Left renal pelvis (tissue), 4 donors: Measurements from ENCODE around the gene CDH23. TPM values are rescaled to one million over a fixed set of nuclear protein-coding genes. Genes with fewer than 3 reads are reported as not detected.

Source experiments
- DNase-seq, 4 donors: peaks; one replicate each; pipeline ENCODE4 v3.0.0-alpha.2; 2013; ENCODE audit warnings: low read depth in 4 of 4, low spot score in 3 of 4
- polyA plus RNA-seq, 4 donors: library from polyadenylated mRNA; unstranded; fragments of 120-200 nt; gene quantifications; one replicate each; pipeline ENCODE4 v1.2.1, GENCODE V29; 2013; ENCODE audit not compliant: insufficient read length in 4 of 4

CDH23 gene
- polyA plus RNA-seq, 4 donors: 1.5 to 28.3 (median 2.7) TPM

DNA sequence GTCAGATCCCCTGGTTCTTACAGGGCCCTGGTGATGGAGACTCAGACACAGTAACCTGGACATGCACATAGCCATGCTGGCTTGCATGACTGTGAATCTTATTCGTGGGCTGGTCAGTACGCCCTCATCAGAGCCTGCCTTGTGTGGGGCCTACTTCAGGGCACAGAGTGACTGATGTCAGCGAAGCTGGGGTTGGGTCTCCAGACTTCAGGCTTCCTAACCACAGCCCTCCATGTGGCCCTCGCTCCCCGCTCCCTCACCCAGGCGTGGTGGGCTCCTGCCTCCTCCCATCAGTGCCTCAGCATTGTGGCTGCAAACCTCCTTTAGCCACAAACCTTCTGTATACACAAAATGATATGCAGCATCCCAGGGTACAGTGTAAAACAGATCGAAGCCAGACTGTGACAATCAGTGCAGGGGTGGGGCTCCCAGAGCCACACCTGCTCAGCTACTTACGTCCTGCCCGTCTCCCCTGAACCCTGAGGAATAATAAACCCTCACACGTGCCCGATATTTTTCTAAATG, 329.9 kb downstream of the CDH23 start:
- DNase-seq: no peak

- DNase-seq: no peak
These were observed 330.5 kb downstream of the CDH23 start for GRCh38 chr10:71727105-71727737.

DNA sequence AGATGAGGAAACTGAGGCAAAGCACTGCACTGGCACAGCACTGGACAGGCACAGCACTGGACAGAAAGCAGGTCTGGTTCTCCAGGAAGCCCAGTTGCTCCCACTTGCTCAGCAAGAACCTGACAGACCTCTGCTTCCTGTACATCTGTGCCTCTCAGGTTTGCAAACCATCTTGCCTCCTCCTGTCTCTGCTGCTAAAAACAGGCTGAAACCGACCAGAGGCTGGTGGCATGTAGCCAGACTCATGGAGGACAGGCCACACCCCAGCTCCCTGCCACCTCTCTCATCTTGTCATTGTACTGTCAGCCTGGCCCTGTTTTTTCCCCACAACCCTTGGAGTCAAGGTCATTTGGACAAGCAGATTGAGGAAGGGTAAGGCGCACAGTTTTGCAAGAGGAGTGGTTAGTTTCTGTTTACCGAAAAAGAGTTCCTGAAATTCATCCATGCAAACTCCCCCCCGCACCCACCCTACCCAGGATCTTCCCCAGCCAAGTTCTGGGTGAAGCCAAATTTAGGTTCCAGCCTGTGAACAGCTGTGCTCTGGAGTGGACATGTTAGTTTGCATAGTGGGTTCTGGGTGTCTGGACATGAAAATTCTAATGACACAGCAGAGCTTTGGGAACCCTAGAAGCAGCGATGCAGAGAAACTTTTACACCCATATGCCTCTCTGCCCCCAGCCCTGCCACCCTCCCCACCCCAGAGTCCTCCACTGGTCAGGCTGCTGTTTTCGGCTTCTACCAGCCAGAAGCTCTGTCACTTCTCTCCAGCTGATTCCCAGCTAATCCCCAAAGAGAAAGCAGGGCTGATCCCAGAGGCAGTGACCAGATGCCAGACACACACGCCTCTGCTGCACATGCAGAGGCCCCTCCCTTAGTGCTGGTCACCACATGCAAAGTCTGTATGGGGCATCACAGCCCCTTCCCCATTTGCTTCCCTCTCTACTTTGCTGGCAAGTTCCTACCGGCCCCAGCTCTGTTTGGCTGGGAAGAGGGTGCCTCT, 331.3 kb downstream of the CDH23 start:
- no peak for DNase-seq

DNA sequence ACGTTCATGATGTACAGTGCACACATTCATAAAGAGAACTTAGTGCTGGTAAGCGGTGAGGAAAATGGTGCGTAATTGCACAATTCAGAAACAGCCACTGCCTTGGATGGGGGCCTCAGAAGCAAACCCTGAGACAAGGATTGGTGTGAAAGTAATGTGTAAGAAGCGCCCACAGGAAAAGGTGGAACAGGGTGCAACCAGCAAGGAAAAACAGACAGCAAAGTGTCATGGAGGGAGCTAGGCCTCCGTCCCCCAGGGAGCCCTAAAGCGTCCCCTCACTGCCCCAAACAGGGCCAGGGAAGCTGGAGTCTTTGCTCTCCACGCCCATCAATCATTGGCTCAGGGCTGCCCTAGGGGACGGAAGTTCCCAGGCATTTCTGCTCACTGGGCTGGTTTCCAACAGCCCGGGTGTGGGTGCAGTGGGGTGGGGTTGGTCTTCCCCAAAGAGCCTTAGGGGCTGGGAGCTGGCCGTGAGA, 332.5 kb downstream of the CDH23 start:
- no peak for DNase-seq

DNA sequence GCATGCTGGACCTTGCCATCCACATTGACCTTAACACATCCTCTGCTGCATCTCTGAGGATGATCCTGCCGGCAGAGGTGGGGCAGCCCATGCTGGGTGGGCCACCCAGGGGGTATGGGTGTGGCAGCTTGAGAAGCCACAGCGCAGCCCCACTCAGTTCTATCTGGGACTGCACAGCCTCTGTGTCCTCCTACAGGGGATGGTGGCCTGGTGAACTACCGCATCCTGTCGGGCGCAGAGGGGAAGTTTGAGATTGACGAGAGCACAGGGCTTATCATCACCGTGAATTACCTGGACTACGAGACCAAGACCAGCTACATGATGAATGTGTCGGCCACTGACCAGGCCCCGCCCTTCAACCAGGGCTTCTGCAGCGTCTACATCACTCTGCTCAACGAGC, 335.1 kb downstream of the CDH23 start:
- DNase-seq: no peak

GRCh38 chr10:71734797-71735196, 338.1 kb downstream of the CDH23 start:
- DNase-seq: no peak

GRCh38 chr10:71735709-71736569, 339.2 kb downstream of the CDH23 start:
- DNase-seq: no peak

DNA sequence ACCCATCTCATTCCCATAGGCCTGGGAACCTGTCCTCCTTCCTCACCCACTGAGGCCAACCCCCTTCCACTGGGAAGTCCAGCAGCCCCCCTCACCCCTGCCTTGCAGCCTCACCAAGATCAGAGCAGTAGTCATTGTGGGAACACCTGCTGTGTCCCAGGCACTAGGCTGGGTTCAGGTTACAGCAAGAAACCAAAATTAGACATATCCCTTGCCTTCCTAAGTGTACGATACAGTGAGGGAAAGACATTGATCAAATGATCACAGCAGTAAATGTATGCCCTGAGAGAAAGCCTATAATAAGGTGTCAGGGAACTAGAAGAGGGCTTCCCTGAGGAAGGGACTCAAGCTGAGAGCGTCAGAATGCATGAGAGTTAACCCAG, 339.8 kb downstream of the CDH23 start:
- no peak for DNase-seq

DNA sequence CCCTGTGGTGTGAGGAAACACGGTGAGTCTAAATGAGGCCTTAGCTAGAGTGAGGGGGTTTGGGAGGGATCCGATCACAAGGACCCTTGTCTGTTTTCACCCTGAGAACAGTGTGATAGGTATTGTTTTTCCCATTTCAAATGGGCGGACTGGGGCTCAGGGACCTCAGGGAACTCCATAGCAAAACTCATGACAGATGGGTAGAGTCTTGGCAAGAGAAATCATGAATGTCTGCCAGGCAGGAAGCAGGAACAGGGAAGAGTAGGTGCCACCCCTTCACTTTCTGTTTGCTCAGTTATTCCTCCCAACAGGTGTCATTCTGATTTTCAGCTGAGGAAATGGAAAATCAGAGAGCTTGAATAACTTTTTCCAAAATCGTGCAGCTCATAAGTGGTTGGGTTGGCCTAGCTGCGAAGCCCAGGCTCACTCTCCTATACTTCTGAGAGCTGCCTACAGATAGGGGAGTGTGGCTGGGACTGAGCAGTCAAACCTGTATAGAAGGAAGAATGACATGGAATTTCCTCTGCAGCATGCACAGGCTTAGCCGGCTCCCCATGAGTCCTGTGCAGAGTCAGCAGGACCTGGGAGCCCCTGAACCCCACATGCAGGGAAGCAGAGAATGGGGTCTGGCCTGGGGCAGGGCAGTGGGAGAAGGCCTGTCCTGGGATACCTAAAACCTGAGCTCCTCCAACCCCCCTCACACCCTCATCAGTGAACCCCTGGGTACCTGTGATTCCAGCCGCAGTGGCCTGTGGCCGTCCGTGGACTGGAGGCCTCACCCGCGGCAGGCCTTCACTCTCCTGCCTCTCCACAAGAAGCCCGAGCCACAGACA, 340.5 kb downstream of the CDH23 start:
- DNase-seq: no peak

- no peak for DNase-seq
These were observed 341.1 kb downstream of the CDH23 start for GRCh38 chr10:71737834-71738197.

DNA sequence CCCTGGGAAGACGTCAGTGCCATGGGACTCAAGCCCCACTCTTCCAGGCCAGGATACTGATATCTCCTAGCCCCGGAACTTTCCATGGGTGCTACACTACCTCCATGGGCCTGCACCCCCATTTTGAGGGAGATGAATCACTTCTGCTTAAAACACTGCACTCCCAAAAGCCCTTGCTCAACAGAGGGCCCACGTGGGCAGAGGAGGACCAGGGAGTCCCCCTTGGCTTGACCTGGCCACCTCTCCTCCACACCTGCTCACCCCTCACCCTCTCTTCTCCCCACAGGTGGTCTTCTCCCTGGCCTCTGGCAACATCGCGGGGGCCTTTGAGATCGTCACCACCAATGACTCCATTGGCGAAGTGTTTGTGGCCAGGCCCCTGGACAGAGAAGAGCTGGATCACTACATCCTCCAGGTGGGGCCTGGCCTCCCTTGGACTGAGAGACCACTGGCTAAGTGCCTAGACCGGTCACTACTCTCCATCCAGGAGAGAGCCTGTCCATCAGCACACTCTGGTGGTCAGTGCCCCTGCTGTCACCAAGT, 342.7 kb downstream of the CDH23 start:
- DNase-seq: no peak

DNA sequence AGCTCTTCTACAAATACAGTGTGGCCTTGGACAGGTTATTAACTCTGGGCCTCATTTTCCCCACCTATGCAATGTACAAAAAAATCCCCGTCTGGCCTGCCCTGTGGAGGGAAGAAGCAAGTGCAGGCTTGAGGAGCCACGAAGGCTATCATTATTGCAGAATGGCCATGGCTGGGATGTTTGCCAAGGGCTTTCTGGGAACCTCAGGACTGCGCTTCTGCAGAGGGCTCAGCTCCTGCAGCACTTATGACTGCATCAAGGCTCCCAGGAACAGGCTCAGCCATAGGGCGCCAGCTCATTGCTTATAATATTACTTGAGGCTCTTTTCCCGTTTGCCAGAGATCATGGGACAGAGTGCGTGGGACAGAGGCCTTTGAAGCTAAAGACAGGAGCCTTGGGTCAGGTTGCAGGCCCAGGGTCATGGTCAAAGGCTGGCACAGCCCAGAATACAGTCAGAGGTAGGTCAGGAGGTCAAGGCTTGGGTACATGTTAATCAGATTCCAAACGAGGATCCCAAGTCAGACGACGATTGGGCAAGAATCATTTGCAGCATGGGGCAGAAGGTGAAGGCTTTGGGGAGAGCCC, 343.4 kb downstream of the CDH23 start:
- DNase-seq: no peak

DNA sequence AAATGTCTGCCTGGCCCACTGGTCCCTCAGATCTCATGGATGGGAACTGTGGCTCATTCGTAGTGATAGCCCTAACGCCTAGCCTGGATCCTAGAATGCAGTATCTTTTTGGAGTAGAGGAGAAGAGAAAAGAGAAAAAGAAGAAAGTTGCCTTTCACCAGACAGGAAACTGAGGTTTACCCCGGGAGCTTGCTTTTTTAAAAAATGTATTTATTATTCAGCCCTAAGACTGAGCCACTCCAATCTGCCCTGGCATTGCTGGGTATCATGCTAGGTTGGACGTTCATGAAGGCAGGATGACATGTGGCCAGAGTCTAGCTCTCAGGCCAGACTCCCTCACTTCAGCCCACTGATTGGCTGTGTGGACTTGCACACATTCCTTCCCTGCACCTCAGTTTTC, 344.3 kb downstream of the CDH23 start:
- no peak for DNase-seq

DNA sequence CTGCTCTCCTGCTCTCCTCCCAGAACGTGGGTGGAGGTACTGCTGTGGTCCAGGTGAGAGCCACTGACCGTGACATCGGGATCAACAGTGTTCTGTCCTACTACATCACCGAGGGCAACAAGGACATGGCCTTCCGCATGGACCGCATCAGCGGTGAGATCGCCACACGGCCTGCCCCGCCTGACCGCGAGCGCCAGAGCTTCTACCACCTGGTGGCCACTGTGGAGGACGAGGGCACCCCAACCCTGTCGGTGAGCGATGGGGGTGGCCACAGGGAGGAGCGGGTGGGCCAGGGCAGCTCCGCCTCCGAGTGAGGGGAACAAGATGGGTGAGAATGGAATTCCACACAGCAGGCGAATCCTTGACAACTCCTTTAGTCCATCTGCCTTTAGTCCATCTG, 345.0 kb downstream of the CDH23 start:
- no peak for DNase-seq

- DNase-seq: no peak
These were observed 345.8 kb downstream of the CDH23 start for GRCh38 chr10:71742301-71743088.

DNA sequence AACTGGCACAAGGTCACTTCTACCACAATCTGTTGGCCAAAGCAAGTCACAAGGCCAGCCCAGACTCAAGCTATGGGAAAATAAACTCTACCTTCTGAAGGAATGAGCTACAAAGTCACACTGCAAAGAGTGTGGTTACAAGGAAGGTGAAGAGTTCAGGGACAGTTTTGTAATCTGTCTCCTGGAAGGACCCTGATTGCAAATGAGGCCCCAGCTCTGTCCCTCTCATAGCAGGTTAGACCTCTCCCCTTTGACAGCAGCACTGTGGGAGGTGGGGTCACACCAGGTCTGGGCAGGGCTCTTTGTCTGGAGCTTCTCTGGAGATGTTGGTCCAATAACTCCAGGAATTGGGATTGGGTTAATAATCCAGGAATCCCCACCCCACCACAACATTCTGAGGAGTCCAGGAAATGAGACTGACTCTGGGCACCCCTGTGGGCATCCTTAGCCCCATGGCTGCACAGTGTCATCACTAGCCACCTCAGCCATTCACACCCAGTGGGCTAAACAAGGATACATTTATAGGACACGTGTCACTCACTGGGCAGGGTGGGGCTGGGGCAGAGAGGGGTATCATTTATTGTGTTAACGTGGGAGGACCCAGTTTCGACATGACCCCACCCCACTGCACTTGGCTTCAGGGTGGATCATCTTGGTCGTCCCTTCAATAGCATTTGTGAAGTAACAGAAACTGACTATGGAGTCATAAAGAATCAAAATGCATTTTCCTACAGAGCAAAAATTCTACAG, 346.5 kb downstream of the CDH23 start:
- no peak for DNase-seq

DNA sequence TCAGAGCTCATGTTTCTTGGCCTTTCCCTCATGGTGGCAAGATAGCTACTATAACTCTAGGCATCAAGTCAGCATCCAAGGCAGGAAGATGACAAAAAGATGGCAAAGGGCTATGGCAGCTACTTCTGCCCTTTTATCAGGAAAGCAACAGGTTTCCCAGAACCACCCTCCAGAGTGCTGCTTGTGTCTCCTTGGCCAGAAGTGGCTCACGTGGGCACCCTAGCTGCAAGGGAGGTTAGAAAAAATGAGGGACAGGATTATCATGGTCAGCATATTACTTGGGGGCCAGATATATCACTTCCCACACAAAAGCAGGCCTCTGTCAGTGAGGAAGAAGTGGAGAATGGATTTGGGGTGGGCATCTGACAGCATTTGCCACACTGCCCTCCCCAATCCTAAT, 347.1 kb downstream of the CDH23 start:
- DNase-seq: no peak
